Activated CD8-positive, alpha-beta memory T cell treated with anti-CD3 and anti-CD28 coated beads, Interleukin-2, amount 50 U/mL, for 24 hours (primary cell): ENCODE measurements around the gene EPG5.

Source experiments
- DNase-seq: peaks from one replicate; pipeline ENCODE4 v3.0.0-alpha.2; 2020; ENCODE audit errors: extremely low read depth

The EPG5 gene

GRCh38 chr18:45923138-45923537, 44.0 kb downstream of the EPG5 start:
- no peak for DNase-seq

GRCh38 chr18:45920367-45920766, 46.8 kb downstream of the EPG5 start:
- DNase-seq = no peak

DNA sequence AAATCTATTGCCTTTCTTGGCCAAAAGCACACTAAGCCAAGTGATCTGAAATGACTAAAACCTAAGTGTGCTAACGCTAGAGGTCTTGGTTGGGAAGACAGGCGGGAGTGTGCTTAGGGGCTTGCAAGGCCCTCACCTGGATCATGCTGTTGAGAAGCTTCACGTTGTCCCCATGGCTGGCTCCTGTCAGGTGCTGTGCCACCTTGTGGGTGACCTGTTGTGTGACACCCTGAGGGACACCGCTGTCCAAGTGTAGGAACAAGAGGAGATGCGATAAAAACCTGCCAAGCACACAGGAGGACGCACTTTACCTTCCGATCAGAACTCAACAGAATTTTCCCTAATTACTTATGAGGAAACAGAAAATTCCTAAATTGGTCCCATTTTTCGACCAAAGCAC, 50.8 kb downstream of the EPG5 start:
- DNase-seq = no peak

GRCh38 chr18:45913276-45913675, 53.9 kb downstream of the EPG5 start:
- no peak for DNase-seq

GRCh38 chr18:45910405-45911023, 56.6 kb downstream of the EPG5 start:
- peak; percentile 32 for DNase-seq

DNA sequence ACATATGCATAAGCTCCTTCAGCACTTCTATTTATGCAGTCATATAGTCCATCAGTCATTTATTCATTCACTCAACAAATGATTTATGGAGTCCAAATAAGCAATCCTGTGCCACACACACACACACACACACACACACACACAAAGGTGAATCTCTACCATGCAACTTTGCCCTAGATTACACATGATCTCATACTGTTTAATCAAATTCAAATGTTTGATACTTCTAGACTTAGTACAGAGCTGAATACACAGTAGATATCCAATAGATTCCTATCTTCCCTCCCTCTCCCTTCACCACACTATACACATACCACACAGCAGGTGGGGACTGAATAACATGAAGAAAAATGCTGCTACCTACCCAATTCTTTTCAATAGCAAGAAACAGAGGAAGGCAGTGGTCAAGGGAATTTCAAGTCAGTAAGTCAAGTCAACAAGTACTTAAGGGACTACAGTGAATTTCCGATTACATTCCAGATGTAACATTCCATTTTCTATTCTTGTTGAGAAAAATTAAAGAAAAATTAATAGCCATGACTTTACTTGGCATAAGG, 65.4 kb downstream of the EPG5 start:
- DNase-seq = no peak

DNA sequence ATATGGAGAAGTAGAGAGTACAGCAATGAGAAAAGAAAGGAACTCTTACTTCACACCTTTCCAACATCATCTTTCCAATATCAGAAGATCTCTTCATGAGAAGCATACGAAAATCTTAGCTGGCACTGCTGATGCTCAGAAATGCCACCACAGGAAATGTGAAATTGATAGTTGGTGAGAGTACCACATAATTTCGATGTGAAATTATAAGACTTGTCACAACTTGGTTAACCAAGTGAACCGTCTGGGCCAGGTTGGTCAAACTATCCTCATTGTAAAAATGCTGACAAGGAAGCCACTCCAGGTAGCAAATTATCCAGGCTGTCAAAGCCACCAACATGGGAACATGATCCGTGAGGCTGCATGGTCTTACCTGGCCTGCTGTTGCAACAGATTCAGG, 66.5 kb downstream of the EPG5 start:
- DNase-seq = no peak

DNA sequence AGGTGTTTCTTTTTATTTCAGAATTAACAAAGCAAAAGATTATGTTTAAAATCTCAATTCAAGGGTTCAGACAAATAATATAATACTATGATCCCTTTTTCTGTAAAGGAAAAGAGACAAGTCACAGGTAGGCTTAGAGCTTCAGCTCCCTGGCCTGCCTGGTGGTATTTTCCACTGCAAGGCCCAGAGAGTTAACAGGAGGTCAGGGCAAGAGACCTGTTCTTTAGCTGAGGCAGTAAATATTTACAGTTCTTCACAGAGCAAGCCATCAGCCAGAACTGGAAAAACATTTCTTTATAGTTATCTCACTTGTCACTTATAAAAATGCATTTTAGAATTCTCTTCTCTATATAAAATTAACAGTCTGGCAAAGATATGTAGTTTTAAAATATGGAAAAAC, 70.1 kb downstream of the EPG5 start:
- no peak for DNase-seq

- no peak for DNase-seq
Measured at GRCh38 chr18:45896452-45896851, 70.7 kb downstream of the EPG5 start.

DNA sequence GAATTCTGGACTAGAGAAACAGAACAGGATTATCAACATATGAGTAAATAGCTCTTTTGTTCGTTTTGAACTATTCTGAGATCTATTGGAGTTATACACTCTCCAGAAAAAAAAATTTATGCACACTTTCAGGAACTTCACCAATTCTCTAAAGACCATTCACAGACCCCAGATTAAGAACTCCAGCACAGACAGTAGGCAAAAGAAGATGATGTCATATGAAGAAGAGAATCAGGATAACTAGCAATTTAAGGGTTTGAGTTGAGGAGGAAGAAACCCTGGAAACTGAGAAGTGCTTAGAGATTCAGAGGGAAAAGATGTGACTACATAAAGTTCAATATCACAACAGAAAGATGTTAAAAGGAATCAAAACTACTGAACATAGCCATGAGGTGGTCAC, 71.8 kb downstream of the EPG5 start:
- DNase-seq = no peak

DNA sequence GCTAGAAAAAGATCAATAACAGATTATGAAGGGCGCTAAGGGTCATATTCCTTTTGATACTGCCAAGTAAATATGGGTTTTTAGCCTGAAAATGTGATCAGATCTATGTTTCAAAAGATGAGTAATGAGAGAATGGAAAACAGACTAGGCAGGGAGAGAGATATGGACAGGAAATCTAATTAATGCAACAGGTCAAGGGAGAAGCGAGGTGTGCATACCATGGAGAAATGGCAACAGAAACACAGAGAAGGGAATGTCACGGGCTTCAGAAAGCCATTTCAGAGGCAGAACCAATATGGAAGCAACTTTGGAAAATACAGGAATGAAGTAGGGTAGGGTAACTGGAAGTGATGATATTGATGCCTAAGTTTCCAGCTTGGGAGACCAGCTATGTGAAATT, 72.3 kb downstream of the EPG5 start:
- DNase-seq = no peak

DNA sequence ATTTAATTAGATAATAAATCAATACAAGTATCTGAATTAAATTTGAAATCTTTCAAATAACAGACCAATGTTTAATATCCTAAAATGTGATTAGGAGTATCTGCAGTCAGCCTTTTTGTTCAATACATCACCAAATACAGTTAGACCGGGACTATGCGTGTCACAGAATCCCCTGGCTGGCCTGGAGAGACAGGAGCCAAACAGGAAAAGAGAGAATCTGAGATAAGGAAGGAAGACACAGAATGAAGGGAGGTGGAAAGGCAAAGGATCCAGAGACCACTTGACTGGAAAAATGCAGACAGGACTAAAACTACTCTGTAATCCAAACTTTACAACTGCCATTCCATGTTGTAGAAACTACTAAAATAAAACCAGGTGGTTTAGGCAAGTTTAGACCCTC, 75.3 kb downstream of the EPG5 start:
- DNase-seq = no peak

DNA sequence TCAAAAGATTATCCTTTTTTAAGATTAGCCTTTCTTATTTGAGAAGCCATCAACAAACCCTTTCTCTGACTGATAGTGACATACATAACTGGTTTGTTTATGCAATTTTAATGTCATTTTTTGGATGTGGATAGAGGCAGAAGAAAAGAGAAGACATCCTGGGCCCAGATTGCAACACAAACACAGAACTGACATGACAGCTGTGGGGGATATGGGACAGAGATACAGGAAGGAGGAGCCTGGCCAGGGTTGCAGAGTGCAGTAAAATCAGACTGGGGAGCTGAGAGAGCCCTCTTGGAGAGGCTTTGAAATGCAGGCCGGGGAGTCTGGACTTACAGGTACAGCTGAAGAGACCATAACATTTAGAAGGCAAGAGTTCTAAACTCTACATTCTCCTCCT, 76.5 kb downstream of the EPG5 start:
- no peak for DNase-seq

DNA sequence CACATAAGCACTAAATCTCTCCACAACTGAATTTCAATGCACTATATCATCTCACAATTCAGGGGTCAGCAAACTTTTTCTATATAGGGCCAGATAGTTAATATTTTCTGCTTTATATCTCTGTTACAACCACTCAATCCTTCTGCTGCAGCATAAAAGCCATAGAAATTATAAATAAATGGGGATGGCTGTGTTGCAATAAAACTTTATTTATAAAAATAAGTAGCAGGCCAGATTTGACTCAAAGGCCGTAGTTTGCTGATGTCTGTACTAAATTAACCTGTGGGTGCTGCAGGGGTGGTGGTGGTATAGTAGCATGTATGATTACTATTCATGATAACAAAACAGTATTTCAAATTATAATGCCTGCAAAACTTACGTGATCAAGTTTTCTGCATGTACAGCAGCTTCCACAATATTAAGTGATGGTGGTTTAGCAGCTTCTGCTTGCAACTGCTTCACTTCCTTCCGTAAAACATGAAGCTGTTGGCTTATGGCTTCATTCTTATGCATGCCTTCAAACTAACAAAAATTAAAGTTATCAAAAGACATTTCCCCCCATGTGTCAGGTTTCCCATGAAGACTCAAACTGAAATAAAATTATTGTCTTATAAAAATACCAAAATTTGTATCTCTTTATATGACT, 77.6 kb downstream of the EPG5 start:
- DNase-seq = no peak

- DNase-seq = no peak
Measured at GRCh38 chr18:45887585-45887984, 79.5 kb downstream of the EPG5 start.

DNA sequence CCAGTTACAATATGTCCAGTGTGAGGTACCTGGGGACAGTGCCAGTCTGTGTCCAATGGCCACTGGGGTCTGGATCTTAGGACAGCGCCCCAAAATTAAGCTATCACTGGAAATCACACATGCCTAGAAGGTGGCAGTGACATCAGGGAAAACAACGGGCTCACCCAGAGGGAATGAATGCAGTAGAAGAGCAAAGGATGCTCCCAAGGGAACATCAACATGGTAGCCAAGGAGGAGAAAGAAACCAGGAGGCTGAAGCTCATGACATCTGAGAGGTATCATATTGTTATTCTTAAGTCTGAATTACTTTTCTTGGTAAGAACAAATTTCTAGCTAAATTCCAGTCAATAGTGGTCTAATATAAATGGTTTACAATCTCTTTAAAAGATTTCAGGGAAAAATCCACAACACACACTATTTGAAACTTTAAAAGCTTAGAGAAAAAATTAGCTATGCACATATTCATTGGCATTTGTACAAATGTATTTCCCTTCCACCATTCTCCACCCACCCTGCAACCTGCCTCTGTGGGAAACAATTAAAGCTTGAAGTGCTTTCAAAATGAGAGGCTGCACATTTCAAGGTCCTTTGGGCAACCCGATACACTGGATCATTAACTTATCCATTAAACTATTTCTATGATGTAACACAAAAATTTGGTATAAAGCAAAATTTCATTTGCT, 86.1 kb downstream of the EPG5 start:
- no peak for DNase-seq

- peak; percentile 26 for DNase-seq
Measured at GRCh38 chr18:45879681-45880655, 87.2 kb downstream of the EPG5 start.

GRCh38 chr18:45877403-45877802, 89.7 kb downstream of the EPG5 start:
- DNase-seq = no peak

- DNase-seq = no peak
Measured at GRCh38 chr18:45876161-45876560, 91.0 kb downstream of the EPG5 start.

- peak; percentile 34 for DNase-seq
Measured at GRCh38 chr18:45874491-45875184, 92.5 kb downstream of the EPG5 start.

DNA sequence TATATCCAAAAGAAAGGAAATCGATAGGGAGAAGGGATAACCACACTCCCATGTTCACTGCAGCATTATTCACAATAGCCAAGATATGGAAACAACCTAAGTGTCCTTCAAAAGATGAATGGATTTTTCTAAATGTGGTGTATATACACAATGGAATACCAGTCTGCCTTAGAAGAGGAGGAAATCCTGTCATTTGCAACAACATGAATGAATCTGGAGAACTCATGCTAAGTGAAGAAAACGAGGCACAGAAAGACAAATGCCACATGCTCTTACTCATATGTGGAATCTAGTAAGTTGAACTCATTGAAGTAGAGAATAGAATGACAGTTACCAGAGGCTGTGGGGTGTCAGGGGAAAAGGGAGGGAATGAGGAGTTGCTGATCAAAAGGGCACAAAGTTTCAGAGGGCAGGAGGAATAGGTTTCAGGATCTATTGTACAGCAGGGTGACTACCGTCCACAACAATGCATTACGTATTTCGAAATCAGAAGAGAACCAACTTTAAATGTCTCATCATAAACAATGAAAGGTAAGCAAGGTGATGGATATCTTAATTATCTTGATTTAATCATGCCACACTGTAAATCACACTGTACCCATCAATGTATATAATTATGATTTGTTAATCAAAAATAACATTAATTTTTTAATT, 95.6 kb downstream of the EPG5 start:
- DNase-seq = no peak
